SU-DHL-6 (cell line): ENCODE results near the gene MBOAT7.
"Not testable (repeated sequence)": the region's sequence is repeated elsewhere in the genome, so short reads cannot be mapped to it uniquely, and the experiment has no call there.

Source experiments
- H2AFZ ChIP-seq: fragments of 200-600 bp; sonication (generic); 2 replicates; pipeline ENCODE4 v1.6.1; 2014; ENCODE audit warnings: low read depth, mild to moderate bottlenecking, moderate library complexity, mixed read lengths, antibody characterized with exemption, low read length; ENCODE audit not compliant: severe bottlenecking
- H3F3A ChIP-seq: fragments of 200-600 bp; shearing (Covaris generic); 2 replicates; pipeline ENCODE4 v1.6.0; 2016; ENCODE audit warnings: antibody characterized with exemption, mild to moderate bottlenecking; ENCODE audit not compliant: insufficient read depth
- H3K27ac ChIP-seq: fragments of 200-600 bp; sonication (generic); 2 replicates; pipeline ENCODE4 v1.5.1; 2016; ENCODE audit warnings: low read depth, mild to moderate bottlenecking, low read length, moderate library complexity, mixed read lengths
- H3K27me3 ChIP-seq: fragments of 200-600 bp; sonication (generic), shearing (Covaris generic); 2 replicates; pipeline ENCODE4 v1.6.0; 2014; ENCODE audit warnings: mild to moderate bottlenecking, low read length
- H3K36me3 ChIP-seq: fragments of 200-600 bp; sonication (generic); 2 replicates; pipeline ENCODE4 v1.6.1; 2014; ENCODE audit warnings: mild to moderate bottlenecking, low read length, mixed read lengths
- H3K4me2 ChIP-seq: fragments of 300-600, 200-600 bp; shearing (Covaris generic), sonication (generic); 2 replicates; pipeline ENCODE4 v1.6.0; 2014; ENCODE audit warnings: low read length, low read depth, mild to moderate bottlenecking; ENCODE audit not compliant: poor library complexity, severe bottlenecking
- H3K4me3 ChIP-seq: fragments of 200-600 bp; sonication (generic); 2 replicates; pipeline ENCODE4 v1.5.1; 2014; ENCODE audit warnings: antibody characterized with exemption, low read length, mild to moderate bottlenecking, mixed read lengths; ENCODE audit not compliant: insufficient read depth, poor library complexity, severe bottlenecking
- H3K79me2 ChIP-seq: fragments of 200-600 bp; sonication (generic); 2 replicates; pipeline ENCODE4 v1.6.1; 2014; ENCODE audit warnings: mild to moderate bottlenecking, low read length, moderate library complexity; ENCODE audit not compliant: insufficient read depth
- H3K9ac ChIP-seq: fragments of 200-600 bp; sonication (generic); 2 replicates; pipeline ENCODE4 v1.7.0; 2014; ENCODE audit warnings: mild to moderate bottlenecking, low read length
- H3K9me2 ChIP-seq: fragments of 200-600 bp; sonication (generic); replicated peaks from 2 replicates; pipeline ENCODE4 v1.6.1; 2014; ENCODE audit warnings: low read length; ENCODE audit not compliant: insufficient read depth
- H3K9me3 ChIP-seq: fragments of 200-600 bp; sonication (generic); 2 replicates; pipeline ENCODE4 v1.6.1; 2014; ENCODE audit warnings: low read length, mixed read lengths; ENCODE audit not compliant: insufficient read depth
- H4K20me1 ChIP-seq: fragments of 200-600 bp; sonication (generic); 2 replicates; pipeline ENCODE4 v1.6.1; 2014; ENCODE audit warnings: low read depth, mild to moderate bottlenecking, antibody characterized with exemption, low read length, moderate library complexity, mixed read lengths
- EZH2phosphoT487 ChIP-seq: fragments of 200-600 bp; sonication (generic), shearing (Covaris generic); conservative IDR thresholded peaks from 2 replicates; pipeline ENCODE4 v1.6.1; 2018; ENCODE audit warnings: mild to moderate bottlenecking, antibody characterized with exemption, low read length, moderate library complexity, mixed read lengths
- TF ChIP-seq, protein P1 (sequence below): fragments of 200-600 bp; sonication (generic); IDR thresholded peaks from one replicate; pipeline ENCODE4 v1.5.1; 2017; ENCODE audit warnings: antibody characterized with exemption, mild to moderate bottlenecking, low read length, moderate library complexity; ENCODE audit not compliant: insufficient read depth, poor library complexity, severe bottlenecking

The MBOAT7 gene

DNA sequence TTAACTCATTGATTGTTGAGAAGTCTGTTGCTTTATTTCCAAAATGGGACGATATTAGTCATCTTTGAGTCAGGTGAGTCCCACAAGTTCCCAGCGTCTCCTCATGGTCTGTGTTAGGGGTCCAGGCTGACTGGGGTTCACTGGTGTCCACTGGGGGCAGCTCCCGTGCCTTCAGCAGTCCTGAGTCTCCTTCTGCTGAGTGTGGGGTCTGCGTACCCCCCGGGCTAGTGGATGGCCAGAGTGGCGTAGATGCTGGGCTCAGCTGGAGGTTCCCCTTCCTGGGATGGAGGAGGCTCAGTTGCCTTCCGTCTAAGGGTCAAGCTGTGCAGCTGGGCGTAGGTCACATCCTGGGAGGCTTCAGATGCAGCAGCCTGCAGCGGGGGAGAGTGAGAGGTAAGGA is 27.5 kb upstream of the MBOAT7 start:
- no peaks in the 10 kb centered on the region for H3K27me3 ChIP-seq
- H2AFZ ChIP-seq: no peak overlapping the region
- no peaks in the 10 kb centered on the region for H3K9me2 ChIP-seq
- H3K9ac ChIP-seq: no peak overlapping the region
- H3K36me3 ChIP-seq: peaks cover 2% of the 10 kb centered on the region; the same call in 1 of the 2 replicates
- H3K27ac ChIP-seq: no peak overlapping the region
- H3K9me3 ChIP-seq: no peaks in the 10 kb centered on the region
- TF ChIP-seq, protein P1, sequence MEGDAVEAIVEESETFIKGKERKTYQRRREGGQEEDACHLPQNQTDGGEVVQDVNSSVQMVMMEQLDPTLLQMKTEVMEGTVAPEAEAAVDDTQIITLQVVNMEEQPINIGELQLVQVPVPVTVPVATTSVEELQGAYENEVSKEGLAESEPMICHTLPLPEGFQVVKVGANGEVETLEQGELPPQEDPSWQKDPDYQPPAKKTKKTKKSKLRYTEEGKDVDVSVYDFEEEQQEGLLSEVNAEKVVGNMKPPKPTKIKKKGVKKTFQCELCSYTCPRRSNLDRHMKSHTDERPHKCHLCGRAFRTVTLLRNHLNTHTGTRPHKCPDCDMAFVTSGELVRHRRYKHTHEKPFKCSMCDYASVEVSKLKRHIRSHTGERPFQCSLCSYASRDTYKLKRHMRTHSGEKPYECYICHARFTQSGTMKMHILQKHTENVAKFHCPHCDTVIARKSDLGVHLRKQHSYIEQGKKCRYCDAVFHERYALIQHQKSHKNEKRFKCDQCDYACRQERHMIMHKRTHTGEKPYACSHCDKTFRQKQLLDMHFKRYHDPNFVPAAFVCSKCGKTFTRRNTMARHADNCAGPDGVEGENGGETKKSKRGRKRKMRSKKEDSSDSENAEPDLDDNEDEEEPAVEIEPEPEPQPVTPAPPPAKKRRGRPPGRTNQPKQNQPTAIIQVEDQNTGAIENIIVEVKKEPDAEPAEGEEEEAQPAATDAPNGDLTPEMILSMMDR: no peak
- no peak for TF ChIP-seq EZH2phosphoT487
- H3K79me2 ChIP-seq: no peaks in the 10 kb centered on the region
- H3F3A ChIP-seq: 0 out of 2 replicates have a peak, but pooled peaks cover 3% of the 10 kb centered on the region
- no peak overlapping the region for H3K4me2 ChIP-seq
- no peak overlapping the region for H3K4me3 ChIP-seq
- H4K20me1 ChIP-seq: no peaks in the 10 kb centered on the region

DNA sequence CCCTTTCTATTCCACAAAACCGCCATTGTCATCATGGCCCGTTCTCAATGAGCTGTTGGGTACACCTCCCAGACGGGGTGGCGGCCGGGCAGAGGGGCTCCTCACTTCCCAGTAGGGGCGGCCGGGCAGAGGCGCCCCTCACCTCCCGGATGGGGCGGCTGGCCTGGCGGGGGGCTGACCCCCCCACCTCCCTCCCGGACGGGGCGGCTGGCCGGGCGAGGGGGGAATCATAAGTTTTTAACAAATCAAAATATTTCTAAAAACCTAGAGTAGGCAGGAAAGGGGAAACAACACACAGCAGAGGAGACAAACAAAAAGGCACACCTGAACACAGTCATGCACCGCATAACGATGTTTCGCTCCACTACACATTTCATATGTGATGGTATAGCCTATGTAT is 25.4 kb upstream of the MBOAT7 start:
- not testable (repeated sequence) for H3K4me2 ChIP-seq, H2AFZ ChIP-seq, H4K20me1 ChIP-seq, H3K79me2 ChIP-seq, H3K27me3 ChIP-seq, H3K27ac ChIP-seq, H3K36me3 ChIP-seq, H3K4me3 ChIP-seq, H3K9ac ChIP-seq, H3K9me2 ChIP-seq, H3K9me3 ChIP-seq
- peaks cover 15% of the 10 kb centered on the region; the same call in 1 of the 2 replicates for H3F3A ChIP-seq

DNA sequence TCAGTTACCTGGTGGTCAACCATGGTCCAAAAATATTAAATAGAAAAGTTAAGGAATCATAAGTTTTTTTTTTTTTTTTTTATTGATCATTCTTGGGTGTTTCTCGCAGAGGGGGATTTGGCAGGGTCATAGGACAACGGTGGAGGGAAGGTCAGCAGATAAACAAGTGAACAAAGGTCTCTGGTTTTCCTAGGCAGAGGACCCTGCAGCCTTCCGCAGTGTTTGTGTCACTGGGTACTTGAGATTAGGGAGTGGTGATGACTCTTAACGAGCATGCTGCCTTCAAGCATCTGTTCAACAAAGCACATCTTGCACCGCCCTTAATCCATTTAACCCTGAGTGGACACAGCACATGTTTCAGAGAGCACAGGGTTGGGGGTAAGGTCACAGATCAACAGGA is 24.8 kb upstream of the MBOAT7 start:
- H3K27me3 ChIP-seq, H2AFZ ChIP-seq, H3K9me2 ChIP-seq, H3K9me3 ChIP-seq, H3K4me2 ChIP-seq, H3K36me3 ChIP-seq, H3K9ac ChIP-seq, H4K20me1 ChIP-seq, H3K4me3 ChIP-seq, H3K79me2 ChIP-seq, H3K27ac ChIP-seq: not testable (repeated sequence)
- peaks cover 20% of the 10 kb centered on the region; the same call in 1 of the 2 replicates for H3F3A ChIP-seq

- no peaks in the 10 kb centered on the region for H3K27me3 ChIP-seq
- peaks cover 12% of the 10 kb centered on the region; the same call in 1 of the 2 replicates for H4K20me1 ChIP-seq
- TF ChIP-seq EZH2phosphoT487: no peak
- TF ChIP-seq, protein P1: no peak
- no peak overlapping the region for H2AFZ ChIP-seq
- no peaks in the 10 kb centered on the region for H3K9me2 ChIP-seq
- H3K9ac ChIP-seq: no peak overlapping the region
- H3K9me3 ChIP-seq: no peaks in the 10 kb centered on the region
- peaks cover 6% of the 10 kb centered on the region for H3K36me3 ChIP-seq
- no peak overlapping the region for H3K4me3 ChIP-seq
- H3K79me2 ChIP-seq: peaks cover 5% of the 10 kb centered on the region; the same call in 1 of the 2 replicates
- H3F3A ChIP-seq: peaks cover 47% of the 10 kb centered on the region
- no peak overlapping the region for H3K27ac ChIP-seq
- no peak overlapping the region for H3K4me2 ChIP-seq
These were observed 21.9 kb upstream of the MBOAT7 start for GRCh38 chr19:54211235-54211634.
